IPS-18a (cell line): ENCODE data around the gene SMARCD1.
A peak's percentile ranks its signal among the peaks of the same experiment; 100 is the strongest.

Source experiments
- H3K27ac ChIP-seq: one replicate; pipeline ENCODE4 v1.5.1; 2013; ENCODE audit warnings: low read length
- H3K27me3 ChIP-seq: one replicate; pipeline ENCODE4 v1.6.1; 2013; ENCODE audit warnings: mild to moderate bottlenecking, low read length; ENCODE audit not compliant: control insufficient read depth, insufficient read depth
- H3K36me3 ChIP-seq: one replicate; pipeline ENCODE4 v1.6.1; 2013; ENCODE audit warnings: low read depth, low read length; ENCODE audit not compliant: control insufficient read depth
- H3K4me1 ChIP-seq: one replicate; pipeline ENCODE4 v1.6.1; 2013; ENCODE audit warnings: low read depth, low read length; ENCODE audit not compliant: control insufficient read depth
- H3K4me3 ChIP-seq: one replicate; pipeline ENCODE4 v1.5.1; 2013; ENCODE audit warnings: low read length
- H3K9ac ChIP-seq: one replicate; pipeline ENCODE4 v1.6.1; 2013; ENCODE audit warnings: mild to moderate bottlenecking, low read length, moderate library complexity
- H3K9me3 ChIP-seq: one replicate; pipeline ENCODE4 v1.6.1; 2013; ENCODE audit warnings: low read depth, low read length; ENCODE audit not compliant: control insufficient read depth

The SMARCD1 gene

DNA sequence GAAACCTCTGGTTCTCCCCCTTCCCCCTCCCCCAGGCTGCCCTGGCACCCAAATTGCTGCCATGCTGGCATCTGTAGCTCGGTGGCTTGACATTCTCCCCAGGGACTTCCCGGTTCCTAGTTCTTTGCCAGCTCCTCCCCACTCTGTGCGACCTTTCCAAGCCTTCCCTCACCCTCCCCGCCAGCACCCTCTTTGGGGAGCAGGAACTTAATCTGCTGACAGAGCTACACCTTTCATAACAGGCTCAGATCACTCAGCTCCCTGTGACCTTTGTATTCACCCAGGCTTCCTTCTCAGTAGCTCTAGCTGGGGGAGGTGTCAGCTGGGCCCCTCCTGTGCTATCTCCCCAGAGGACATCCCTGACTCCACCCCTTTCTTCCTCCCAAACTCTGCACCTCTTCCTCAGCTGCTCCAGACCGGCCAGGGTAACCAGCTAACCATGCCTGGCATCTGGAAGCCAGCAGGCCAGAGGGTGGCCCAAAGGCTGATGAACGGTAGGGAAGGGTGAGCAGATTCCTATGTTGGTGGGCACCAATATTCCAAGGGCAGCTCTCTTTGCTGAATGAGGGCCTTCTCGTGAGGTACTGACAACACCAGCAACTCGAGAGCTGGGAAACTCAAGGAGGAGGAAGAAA, 25.1 kb downstream of the SMARCD1 start:
- H3K4me1 ChIP-seq = peaks cover 15% of the 10 kb centered on the region
- H3K36me3 ChIP-seq = no peaks in the 10 kb centered on the region
- no peak overlapping the region for H3K4me3 ChIP-seq
- H3K27ac ChIP-seq = no peak overlapping the region
- no peaks in the 10 kb centered on the region for H3K27me3 ChIP-seq
- no peak overlapping the region for H3K9ac ChIP-seq
- H3K9me3 ChIP-seq = no peaks in the 10 kb centered on the region

- Histone ChIP-seq H3K4me3 (peak overlapping the region; percentile 59), H3K9me3 (no peaks in the 10 kb centered on the region), H3K36me3 (no peaks in the 10 kb centered on the region), H3K4me1 (peaks cover 15% of the 10 kb centered on the region), H3K27ac (no peak overlapping the region), H3K27me3 (no peaks in the 10 kb centered on the region), H3K9ac (no peak overlapping the region)
Measured at GRCh38 chr12:50110762-50111351, 25.7 kb downstream of the SMARCD1 start.

GRCh38 chr12:50111395-50111692, 26.2 kb downstream of the SMARCD1 start:
- Histone ChIP-seq H3K9me3 (no peaks in the 10 kb centered on the region), H3K4me3 (peak overlapping the region; percentile 59), H3K36me3 (no peaks in the 10 kb centered on the region), H3K27me3 (no peaks in the 10 kb centered on the region), H3K9ac (no peak overlapping the region), H3K4me1 (peaks cover 15% of the 10 kb centered on the region), H3K27ac (no peak overlapping the region)

GRCh38 chr12:50111693-50112455, 26.7 kb downstream of the SMARCD1 start, which contains the start of gene COX14:
Gene COX14, plus strand, starts transcription at chr12:50112236. Its CDS starts 7,808 bp downstream, at chr12:50120044.
- Histone ChIP-seq H3K27me3 (no peaks in the 10 kb centered on the region), H3K4me3 (peak within 1 kb of the TSS; percentile 78), H3K4me1 (peaks cover 15% of the 10 kb centered on the region), H3K9me3 (no peaks in the 10 kb centered on the region), H3K27ac (peak within 1 kb of the TSS; percentile 3), H3K36me3 (no peaks in the 10 kb centered on the region), H3K9ac (peak within 1 kb of the TSS; percentile 68)

DNA sequence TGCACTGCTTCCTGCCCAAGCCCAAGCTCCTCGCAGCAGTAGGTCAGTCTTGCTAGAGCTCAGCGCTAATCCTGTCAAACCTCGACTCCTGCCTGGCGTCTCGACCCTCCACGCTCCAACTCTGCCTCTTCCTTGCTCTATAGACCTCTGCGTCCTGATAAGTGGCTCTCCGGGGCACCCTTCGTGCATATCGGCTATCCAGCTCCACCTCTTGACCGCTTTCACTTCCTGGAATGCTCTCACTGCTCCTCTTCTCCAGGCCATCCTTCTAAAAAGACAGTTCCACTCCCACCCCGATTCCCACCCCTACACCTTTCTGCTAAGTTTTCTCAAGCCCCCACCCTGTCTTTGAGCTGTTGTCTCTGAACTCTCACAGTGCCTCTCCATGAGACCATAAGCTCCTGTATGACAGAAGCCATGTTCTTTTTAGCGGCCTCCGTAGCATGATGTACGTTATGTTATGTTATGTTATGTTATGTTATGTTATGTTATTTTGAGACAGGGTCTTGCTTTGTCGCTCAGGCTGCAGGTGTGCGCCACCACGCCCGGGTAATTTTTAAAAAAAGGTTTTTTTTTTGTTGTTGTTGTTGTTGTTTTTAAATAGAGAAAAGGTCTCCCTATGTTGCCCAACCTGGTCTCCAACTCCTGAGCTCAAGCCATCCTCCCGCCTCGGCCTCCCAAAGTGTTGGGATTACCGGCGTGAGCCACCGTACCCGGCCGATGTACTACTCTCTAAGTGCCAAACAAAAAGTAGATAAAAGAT, 27.5 kb downstream of the SMARCD1 start:
- H3K4me1 ChIP-seq = peaks cover 15% of the 10 kb centered on the region
- H3K4me3 ChIP-seq = peak overlapping the region; percentile 78
- peak overlapping the region; percentile 68 for H3K9ac ChIP-seq
- H3K27ac ChIP-seq = peak overlapping the region; percentile 3
- no peaks in the 10 kb centered on the region for H3K36me3 ChIP-seq
- H3K9me3 ChIP-seq = no peaks in the 10 kb centered on the region
- H3K27me3 ChIP-seq = no peaks in the 10 kb centered on the region

DNA sequence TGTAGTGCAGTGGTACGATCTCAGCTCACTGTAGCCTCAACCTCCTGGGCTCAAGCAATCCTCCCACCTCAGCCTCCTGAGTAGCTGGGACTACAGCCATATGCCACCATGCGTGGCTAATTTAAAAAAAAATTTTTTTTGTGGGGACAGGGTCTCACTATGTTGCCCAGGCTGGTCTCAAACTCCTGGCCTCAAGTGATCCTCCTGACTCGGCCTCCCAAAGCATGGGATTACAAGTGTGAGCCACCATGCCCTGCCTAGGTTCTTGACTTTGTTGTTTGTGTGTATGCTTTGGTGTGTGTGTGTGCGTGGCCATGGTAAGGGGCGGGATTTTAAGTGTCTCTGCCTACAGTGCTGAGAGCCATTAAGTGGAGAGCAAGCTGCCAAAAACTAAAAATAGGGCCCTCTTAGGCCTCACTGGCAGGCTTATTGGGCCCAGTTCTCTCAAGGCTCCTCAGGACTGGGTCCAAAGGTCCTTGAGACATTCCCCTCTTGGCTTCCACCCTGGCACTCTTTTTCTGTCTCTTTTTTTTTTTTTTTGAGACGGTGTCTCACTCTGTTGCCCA, 32.0 kb downstream of the SMARCD1 start:
- Histone ChIP-seq H3K9me3 (no peaks in the 10 kb centered on the region), H3K4me1 (no peaks in the 10 kb centered on the region), H3K27me3 (no peaks in the 10 kb centered on the region), H3K9ac (no peak overlapping the region), H3K36me3 (no peaks in the 10 kb centered on the region), H3K4me3 (no peak overlapping the region), H3K27ac (no peak overlapping the region)

- no peaks in the 10 kb centered on the region for H3K27me3 ChIP-seq
- H3K4me1 ChIP-seq = no peaks in the 10 kb centered on the region
- H3K27ac ChIP-seq = no peak overlapping the region
- H3K36me3 ChIP-seq = no peaks in the 10 kb centered on the region
- H3K9me3 ChIP-seq = no peaks in the 10 kb centered on the region
- no peak overlapping the region for H3K4me3 ChIP-seq
- H3K9ac ChIP-seq = no peak overlapping the region
Measured at GRCh38 chr12:50119387-50119786, 34.2 kb downstream of the SMARCD1 start.

DNA sequence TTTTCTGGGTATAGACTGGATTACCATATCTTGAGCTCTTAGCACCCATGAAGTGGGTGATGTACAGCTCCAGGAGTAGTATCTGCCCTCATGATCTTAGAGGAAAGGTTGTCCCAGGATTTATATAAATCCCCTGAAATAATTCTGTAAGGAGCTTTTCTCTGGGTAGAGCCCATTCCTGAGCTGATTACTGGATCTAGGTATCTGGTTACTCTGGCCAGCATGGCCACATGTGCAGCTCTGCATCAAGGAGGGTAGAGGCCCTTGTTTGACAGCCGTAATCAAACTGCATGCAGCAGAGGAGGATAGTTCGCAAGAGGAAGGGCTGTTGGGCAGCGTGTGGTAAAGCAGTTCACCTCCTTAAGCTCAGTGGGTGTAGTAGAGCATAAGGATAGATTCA, 35.4 kb downstream of the SMARCD1 start:
- no peaks in the 10 kb centered on the region for H3K36me3 ChIP-seq
- H3K27me3 ChIP-seq = no peaks in the 10 kb centered on the region
- no peaks in the 10 kb centered on the region for H3K9me3 ChIP-seq
- H3K9ac ChIP-seq = no peak overlapping the region
- no peak overlapping the region for H3K27ac ChIP-seq
- H3K4me3 ChIP-seq = no peak overlapping the region
- H3K4me1 ChIP-seq = no peaks in the 10 kb centered on the region

GRCh38 chr12:50120953-50121352, 35.8 kb downstream of the SMARCD1 start:
- H3K36me3 ChIP-seq = no peaks in the 10 kb centered on the region

DNA sequence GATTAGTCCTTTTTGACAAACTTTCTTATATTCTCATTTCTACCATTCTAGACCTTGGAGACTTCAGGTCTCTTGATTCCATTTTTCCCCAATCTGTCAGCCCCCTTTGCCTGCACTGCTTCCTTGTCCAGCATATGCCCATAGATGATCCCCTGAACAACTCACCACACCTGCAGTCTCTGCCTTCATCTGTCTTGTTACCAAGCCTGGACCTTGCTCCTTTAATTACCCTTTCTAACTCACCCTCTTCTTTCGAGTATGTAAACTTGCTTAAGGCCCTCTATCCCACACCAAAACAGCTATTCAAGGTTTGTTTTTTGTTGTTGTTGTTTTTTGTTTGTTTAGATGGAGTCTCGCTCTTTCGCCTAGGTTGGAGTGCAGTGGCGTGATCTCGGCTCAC, 36.5 kb downstream of the SMARCD1 start:
- no peak overlapping the region for H3K4me3 ChIP-seq
- H3K27ac ChIP-seq = no peak overlapping the region
- no peaks in the 10 kb centered on the region for H3K27me3 ChIP-seq
- no peaks in the 10 kb centered on the region for H3K9me3 ChIP-seq
- no peaks in the 10 kb centered on the region for H3K4me1 ChIP-seq
- no peaks in the 10 kb centered on the region for H3K36me3 ChIP-seq
- no peak overlapping the region for H3K9ac ChIP-seq

More at GRCh38 chr12:50120953-50121352, 35.8 kb downstream of the SMARCD1 start:
- no peaks in the 10 kb centered on the region for H3K9me3 ChIP-seq
- H3K9ac ChIP-seq = no peak overlapping the region
- H3K27me3 ChIP-seq = no peaks in the 10 kb centered on the region
- no peaks in the 10 kb centered on the region for H3K4me1 ChIP-seq
- no peak overlapping the region for H3K27ac ChIP-seq
- no peak overlapping the region for H3K4me3 ChIP-seq

DNA sequence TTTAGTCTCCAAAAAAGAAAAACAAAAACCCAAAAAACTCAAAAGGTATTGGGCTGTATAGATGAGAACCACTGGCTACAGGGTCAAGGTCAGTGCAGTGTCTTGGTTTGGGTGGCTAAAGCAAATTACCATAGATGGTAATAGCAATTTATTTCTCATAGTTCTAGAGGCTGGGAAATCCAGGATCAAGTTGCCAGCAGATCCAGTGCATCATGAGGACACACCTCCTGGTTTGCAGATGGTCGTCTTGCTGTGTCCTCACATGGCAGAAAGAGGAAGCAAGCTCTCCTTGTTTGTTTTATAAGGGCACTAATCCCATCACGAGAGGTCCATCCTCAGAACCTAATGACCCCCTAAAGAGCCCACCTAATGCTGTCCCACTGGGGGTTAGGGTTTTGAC, 38.1 kb downstream of the SMARCD1 start:
- Histone ChIP-seq H3K9ac (no peak overlapping the region), H3K36me3 (peaks cover 3% of the 10 kb centered on the region), H3K9me3 (no peaks in the 10 kb centered on the region), H3K27me3 (no peaks in the 10 kb centered on the region), H3K27ac (no peak overlapping the region), H3K4me1 (no peaks in the 10 kb centered on the region), H3K4me3 (no peak overlapping the region)
